DND-41 (cell line): Measurements from ENCODE around the gene ZNF783.

Source experiments
- ATAC-seq: fragments of 200-7000 bp; cut with Tn5 transposase; 3 replicates; pipeline ENCODE4 v1.9.1; 2021; ENCODE audit warnings: low read depth; ENCODE audit not compliant: insufficient read depth
- DNase-seq: peaks from one replicate; pipeline ENCODE4 v3.0.0-alpha.2; 2020
- H2AFZ ChIP-seq: 2 replicates; pipeline ENCODE4 v1.6.0; 2012; ENCODE audit warnings: low read depth, low read length
- H3K27ac ChIP-seq: 2 replicates; pipeline ENCODE4 v1.5.1; 2012; ENCODE audit warnings: low read length, inconsistent platforms
- H3K27me3 ChIP-seq: fragments of 200-600 bp; sonication (generic); 2 replicates; pipeline ENCODE4 v1.6.0; 2012; ENCODE audit warnings: low read length, mild to moderate bottlenecking, inconsistent platforms; ENCODE audit not compliant: insufficient read depth, poor library complexity
- H3K36me3 ChIP-seq: 2 replicates; pipeline ENCODE4 v1.5.1; 2012; ENCODE audit warnings: low read length, inconsistent platforms; ENCODE audit not compliant: insufficient read depth
- H3K4me1 ChIP-seq: 2 replicates; pipeline ENCODE4 v1.5.1; 2012; ENCODE audit warnings: mild to moderate bottlenecking, low read length; ENCODE audit not compliant: insufficient read depth
- H3K4me2 ChIP-seq: 2 replicates; pipeline ENCODE4 v1.6.0; 2012; ENCODE audit warnings: mild to moderate bottlenecking, moderate library complexity, low read length, inconsistent platforms; ENCODE audit not compliant: insufficient read depth
- H3K4me3 ChIP-seq, 2 experiments: fragments of 200-600 bp in 1 of 2; shearing (Covaris generic) in 1 of 2; 2 replicates each; pipeline ENCODE4 v1.5.1; 2012 to 2016; ENCODE audit warnings: inconsistent platforms in 2 of 2, low read length in 2 of 2, mild to moderate bottlenecking in 2 of 2, low read depth in 1 of 2, moderate library complexity in 1 of 2
- H3K79me2 ChIP-seq: 2 replicates; pipeline ENCODE4 v1.6.0; 2012; ENCODE audit warnings: low read length, inconsistent platforms; ENCODE audit not compliant: insufficient read depth
- H3K9ac ChIP-seq: 2 replicates; pipeline ENCODE4 v1.6.0; 2012; ENCODE audit warnings: low read depth, mild to moderate bottlenecking, inconsistent platforms, low read length, moderate library complexity
- H3K9me3 ChIP-seq: 2 replicates; pipeline ENCODE4 v1.5.1; 2012; ENCODE audit warnings: low read length, moderate library complexity, mild to moderate bottlenecking, inconsistent platforms; ENCODE audit not compliant: insufficient read depth, severe bottlenecking
- H4K20me1 ChIP-seq: 2 replicates; pipeline ENCODE4 v1.6.0; 2012; ENCODE audit warnings: low read length; ENCODE audit not compliant: insufficient read depth
- CTCF ChIP-seq: IDR thresholded peaks from 2 replicates; pipeline ENCODE4 v1.5.1; 2012; ENCODE audit warnings: borderline replicate concordance, low read length, moderate library complexity, mild to moderate bottlenecking; ENCODE audit not compliant: poor library complexity, severe bottlenecking; ENCODE audit errors: extremely low read depth
- EZH2 ChIP-seq: IDR thresholded peaks from 3 replicates; pipeline ENCODE4 v1.6.1; 2012; ENCODE audit warnings: borderline replicate concordance, low read depth, mild to moderate bottlenecking, moderate library complexity, low read length, inconsistent platforms; ENCODE audit not compliant: severe bottlenecking

Gene ZNF783

GRCh38 chr7:149280661-149281507, 18.9 kb downstream of the ZNF783 start:
- DNase-seq, result no peak
- no peak overlapping the region for H3K9ac ChIP-seq
- H3K4me3 ChIP-seq, result no peak overlapping the region
- no peak for TF ChIP-seq CTCF
- no peak for TF ChIP-seq EZH2
- H3K79me2 ChIP-seq, result no peaks in the 10 kb centered on the region
- H2AFZ ChIP-seq, result no peak overlapping the region
- H3K4me1 ChIP-seq, result peaks cover 20% of the 10 kb centered on the region
- H3K27ac ChIP-seq, result no peak overlapping the region
- no peaks in the 10 kb centered on the region for H3K27me3 ChIP-seq
- no peaks in the 10 kb centered on the region for H3K9me3 ChIP-seq
- H3K36me3 ChIP-seq, result 0 out of 2 replicates have a peak, but pooled peaks cover 6% of the 10 kb centered on the region
- no peak overlapping the region for H3K4me2 ChIP-seq
- no peak for ATAC-seq
- H4K20me1 ChIP-seq, result no peaks in the 10 kb centered on the region

- no peak for DNase-seq
- no peak for TF ChIP-seq CTCF
- no peak for TF ChIP-seq EZH2
- H2AFZ ChIP-seq, result no peak overlapping the region
- no peak overlapping the region for H3K9ac ChIP-seq
- no peak overlapping the region for H3K27ac ChIP-seq
- H4K20me1 ChIP-seq, result no peaks in the 10 kb centered on the region
- no peaks in the 10 kb centered on the region for H3K79me2 ChIP-seq
- H3K9me3 ChIP-seq, result no peaks in the 10 kb centered on the region
- H3K36me3 ChIP-seq, result 0 out of 2 replicates have a peak, but pooled peaks cover 6% of the 10 kb centered on the region
- no peak overlapping the region for H3K4me3 ChIP-seq
- H3K27me3 ChIP-seq, result no peaks in the 10 kb centered on the region
- no peak overlapping the region for H3K4me2 ChIP-seq
- H3K4me1 ChIP-seq, result peaks cover 24% of the 10 kb centered on the region
- no peak for ATAC-seq
Measured at GRCh38 chr7:149281508-149282330, 19.7 kb downstream of the ZNF783 start.

- TF ChIP-seq EZH2 (no peak), CTCF (no peak)
- no peak overlapping the region for H3K4me2 ChIP-seq
- peaks cover 26% of the 10 kb centered on the region for H3K4me1 ChIP-seq
- H3K9me3 ChIP-seq, result no peaks in the 10 kb centered on the region
- no peaks in the 10 kb centered on the region for H4K20me1 ChIP-seq
- H3K4me3 ChIP-seq, result no peak overlapping the region
- H3K36me3 ChIP-seq, result 0 out of 2 replicates have a peak, but pooled peaks cover 4% of the 10 kb centered on the region
- no peak overlapping the region for H2AFZ ChIP-seq
- no peak for DNase-seq
- no peak overlapping the region for H3K9ac ChIP-seq
- H3K79me2 ChIP-seq, result no peaks in the 10 kb centered on the region
- no peaks in the 10 kb centered on the region for H3K27me3 ChIP-seq
- no peak for ATAC-seq
- H3K27ac ChIP-seq, result no peak overlapping the region
Measured at GRCh38 chr7:149282331-149282655, 20.3 kb downstream of the ZNF783 start.
